ENCODE results near the gene LRCH1.

LRCH1 gene

GRCh38 chr13:46667687-46668281 is 114.8 kb downstream of the LRCH1 start:
- no peak for DNase-seq (ENCODE audit: low read depth, low spot score)
- no peak overlapping the region for H3K4me3 ChIP-seq (ENCODE audit: low read length)

- H3K4me3 ChIP-seq (ENCODE audit: low read length): no peak overlapping the region
- no peak for DNase-seq (ENCODE audit: low read depth, low spot score)
These were observed 115.3 kb downstream of the LRCH1 start for GRCh38 chr13:46668302-46668720.

GRCh38 chr13:46668931-46669525 is 116.1 kb downstream of the LRCH1 start:
- H3K4me3 ChIP-seq (ENCODE audit: low read length): no peak overlapping the region
- DNase-seq (ENCODE audit: low read depth, low spot score): no peak

GRCh38 chr13:46672338-46673090 is 119.5 kb downstream of the LRCH1 start:
- no peak overlapping the region for H3K4me3 ChIP-seq (ENCODE audit: low read length)
- no peak for DNase-seq (ENCODE audit: low read depth, low spot score)

GRCh38 chr13:46675016-46675415 is 122.0 kb downstream of the LRCH1 start:
- no peak overlapping the region for H3K4me3 ChIP-seq (ENCODE audit: low read length)
- no peak for DNase-seq (ENCODE audit: low read depth, low spot score)

- DNase-seq (ENCODE audit: low read depth, low spot score): no peak
- H3K4me3 ChIP-seq (ENCODE audit: low read length): no peak overlapping the region
These were observed 123.4 kb downstream of the LRCH1 start for GRCh38 chr13:46676378-46676725.

GRCh38 chr13:46679369-46680120 is 126.6 kb downstream of the LRCH1 start:
- DNase-seq (ENCODE audit: low read depth, low spot score): no peak
- no peak overlapping the region for H3K4me3 ChIP-seq (ENCODE audit: low read length)

GRCh38 chr13:46682015-46682414 is 129.0 kb downstream of the LRCH1 start:
- DNase-seq (ENCODE audit: low read depth, low spot score): no peak

GRCh38 chr13:46682707-46683106 is 129.7 kb downstream of the LRCH1 start:
- no peak overlapping the region for H3K4me3 ChIP-seq (ENCODE audit: low read length)
- no peak for DNase-seq (ENCODE audit: low read depth, low spot score)

More at GRCh38 chr13:46682015-46682414, 129.0 kb downstream of the LRCH1 start:
- no peak overlapping the region for H3K4me3 ChIP-seq (ENCODE audit: low read length)

- no peak overlapping the region for H3K4me3 ChIP-seq (ENCODE audit: low read length)
- DNase-seq (ENCODE audit: low read depth, low spot score): no peak
These were observed 130.8 kb downstream of the LRCH1 start for GRCh38 chr13:46683676-46684260.

GRCh38 chr13:46684287-46685001 is 131.5 kb downstream of the LRCH1 start:
- no peak for DNase-seq (ENCODE audit: low read depth, low spot score)
- no peak overlapping the region for H3K4me3 ChIP-seq (ENCODE audit: low read length)

- H3K4me3 ChIP-seq (ENCODE audit: low read length): no peak overlapping the region
- DNase-seq (ENCODE audit: low read depth, low spot score): no peak
These were observed 132.2 kb downstream of the LRCH1 start for GRCh38 chr13:46685006-46685730.

- H3K4me3 ChIP-seq (ENCODE audit: low read length): no peak overlapping the region
- DNase-seq (ENCODE audit: low read depth, low spot score): no peak
These were observed 133.2 kb downstream of the LRCH1 start for GRCh38 chr13:46686171-46686570.

- no peak for DNase-seq (ENCODE audit: low read depth, low spot score)
- no peak overlapping the region for H3K4me3 ChIP-seq (ENCODE audit: low read length)
These were observed 134.8 kb downstream of the LRCH1 start for GRCh38 chr13:46687810-46688209.

- H3K4me3 ChIP-seq (ENCODE audit: low read length): no peak overlapping the region
- no peak for DNase-seq (ENCODE audit: low read depth, low spot score)
These were observed 135.3 kb downstream of the LRCH1 start for GRCh38 chr13:46688306-46688705.

- H3K4me3 ChIP-seq (ENCODE audit: low read length): no peak overlapping the region
- DNase-seq (ENCODE audit: low read depth, low spot score): no peak
These were observed 145.0 kb downstream of the LRCH1 start for GRCh38 chr13:46698014-46698413.

- no peak overlapping the region for H3K4me3 ChIP-seq (ENCODE audit: low read length)
- DNase-seq (ENCODE audit: low read depth, low spot score): no peak
These were observed 146.0 kb downstream of the LRCH1 start for GRCh38 chr13:46698910-46699460.

- DNase-seq (ENCODE audit: low read depth, low spot score): no peak
- no peak overlapping the region for H3K4me3 ChIP-seq (ENCODE audit: low read length)
These were observed 159.6 kb downstream of the LRCH1 start for GRCh38 chr13:46712524-46712923.

All from Jurkat, Clone E6-1 (cell line).